H9 (cell line): ENCODE measurements around the gene ATP8A2. TPM values are rescaled to one million over a fixed set of nuclear protein-coding genes. Genes with fewer than 3 reads are reported as not detected.

Experiments
- DNase-seq: peaks from one replicate; pipeline ENCODE4 v3.0.0-alpha.2; 2017
- H2AFZ ChIP-seq: one replicate; pipeline ENCODE4 v1.6.1; 2013; ENCODE audit warnings: mild to moderate bottlenecking, low read length, control low read depth, moderate library complexity
- H2AK5ac ChIP-seq: 2 replicates; pipeline ENCODE4 v1.6.1; 2013; ENCODE audit warnings: low read length, control low read depth, mixed read lengths; ENCODE audit not compliant: insufficient read length
- H2BK120ac ChIP-seq: one replicate; pipeline ENCODE4 v1.6.1; 2013; ENCODE audit warnings: low read depth, mild to moderate bottlenecking, low read length, control low read depth, inconsistent platforms; ENCODE audit not compliant: poor library complexity, severe bottlenecking
- H2BK12ac ChIP-seq: 2 replicates; pipeline ENCODE4 v1.6.1; 2013; ENCODE audit warnings: low read length, control low read depth, mixed read lengths, low read depth; ENCODE audit not compliant: insufficient read length
- H2BK15ac ChIP-seq: 2 replicates; pipeline ENCODE4 v1.6.1; 2013; ENCODE audit warnings: low read depth, low read length, control low read depth
- H2BK20ac ChIP-seq: one replicate; pipeline ENCODE4 v1.6.1; 2013; ENCODE audit warnings: low read depth, mild to moderate bottlenecking, low read length, control low read depth, inconsistent platforms; ENCODE audit not compliant: poor library complexity, severe bottlenecking
- H2BK5ac ChIP-seq: 2 replicates; pipeline ENCODE4 v1.6.1; 2013; ENCODE audit warnings: low read length, control low read depth, mixed read lengths; ENCODE audit not compliant: insufficient read length
- H3K14ac ChIP-seq: 2 replicates; pipeline ENCODE4 v1.6.1; 2013; ENCODE audit warnings: low read length, control low read depth; ENCODE audit not compliant: insufficient read depth
- H3K18ac ChIP-seq: 2 replicates; pipeline ENCODE4 v1.6.1; 2013; ENCODE audit warnings: low read depth, mild to moderate bottlenecking, mixed read lengths, low read length, control low read depth; ENCODE audit not compliant: insufficient read length
- H3K23ac ChIP-seq: 2 replicates; pipeline ENCODE4 v1.6.1; 2013; ENCODE audit warnings: low read length, control low read depth, mixed read lengths, low read depth; ENCODE audit not compliant: insufficient read length
- H3K23me2 ChIP-seq: 2 replicates; pipeline ENCODE4 v1.6.1; 2013; ENCODE audit warnings: low read depth, mild to moderate bottlenecking, mixed read lengths, low read length, control low read depth; ENCODE audit not compliant: insufficient read length, poor library complexity, severe bottlenecking
- H3K27ac ChIP-seq: 2 replicates; pipeline ENCODE4 v1.5.1; 2013; ENCODE audit warnings: low read length, control low read depth, mixed read lengths, low read depth; ENCODE audit not compliant: insufficient read length
- H3K27me3 ChIP-seq: 2 replicates; pipeline ENCODE4 v1.6.1; 2013; ENCODE audit warnings: low read length, control low read depth, inconsistent platforms; ENCODE audit not compliant: insufficient read depth
- H3K4ac ChIP-seq: 2 replicates; pipeline ENCODE4 v1.6.1; 2013; ENCODE audit warnings: low read depth, mild to moderate bottlenecking, control low read depth, inconsistent platforms, low read length, moderate library complexity
- H3K4me1 ChIP-seq: 2 replicates; pipeline ENCODE4 v1.6.1; 2013; ENCODE audit warnings: low read length, control low read depth, inconsistent platforms; ENCODE audit not compliant: insufficient read depth
- H3K4me2 ChIP-seq: 2 replicates; pipeline ENCODE4 v1.6.1; 2013; ENCODE audit warnings: low read length, control low read depth, mixed read lengths; ENCODE audit not compliant: insufficient read length, insufficient read depth
- H3K56ac ChIP-seq: 2 replicates; pipeline ENCODE4 v1.6.1; 2013; ENCODE audit warnings: low read depth, mild to moderate bottlenecking, mixed read lengths, low read length, control low read depth; ENCODE audit not compliant: insufficient read length
- H3K79me1 ChIP-seq: 2 replicates; pipeline ENCODE4 v1.6.1; 2013; ENCODE audit warnings: low read depth, mild to moderate bottlenecking, moderate library complexity, low read length, control low read depth, inconsistent platforms; ENCODE audit not compliant: insufficient read depth, poor library complexity, severe bottlenecking
- H3K79me2 ChIP-seq: 2 replicates; pipeline ENCODE4 v1.6.1; 2013; ENCODE audit warnings: low read length, control low read depth, inconsistent platforms; ENCODE audit not compliant: insufficient read depth
- H3K9ac ChIP-seq: 2 replicates; pipeline ENCODE4 v1.6.1; 2013; ENCODE audit warnings: low read length, control low read depth, mixed read lengths; ENCODE audit not compliant: insufficient read length; ENCODE audit errors: extremely low read depth
- H3K9me3 ChIP-seq: one replicate; pipeline ENCODE4 v1.6.1; 2013; ENCODE audit warnings: low read depth, low read length, inconsistent platforms; ENCODE audit not compliant: control insufficient read depth
- H3T11ph ChIP-seq: one replicate; pipeline ENCODE4 v1.6.1; 2013; ENCODE audit warnings: mild to moderate bottlenecking, low read length, control low read depth, inconsistent platforms
- H4K20me1 ChIP-seq: one replicate; pipeline ENCODE4 v1.6.1; 2013; ENCODE audit not compliant: control insufficient read depth, insufficient read length, insufficient read depth
- H4K5ac ChIP-seq: 2 replicates; pipeline ENCODE4 v1.6.1; 2013; ENCODE audit warnings: low read depth, mild to moderate bottlenecking, mixed read lengths, low read length, control low read depth; ENCODE audit not compliant: insufficient read length
- H4K8ac ChIP-seq: replicated peaks from 2 replicates; pipeline ENCODE4 v1.6.1; 2013; ENCODE audit warnings: low read length, control low read depth, mixed read lengths, low read depth; ENCODE audit not compliant: insufficient read length
- H4K91ac ChIP-seq: 2 replicates; pipeline ENCODE4 v1.6.1; 2013; ENCODE audit warnings: low read depth, mild to moderate bottlenecking, moderate library complexity, mixed read lengths, low read length, control low read depth; ENCODE audit not compliant: insufficient read length
- H3K27ac Mint-ChIP-seq, 3 experiments: 2 replicates in 2 of 3; 3 replicates in 1 of 3; pipeline ENCODE4 v1.8.0; 2020 to 2021; ENCODE audit warnings: mixed read lengths in 3 of 3, mild to moderate bottlenecking in 1 of 3, moderate library complexity in 1 of 3
- H3K27me3 Mint-ChIP-seq: 2 replicates; pipeline ENCODE4 v1.8.0; 2021; ENCODE audit warnings: low read depth, mild to moderate bottlenecking, moderate library complexity, mixed read lengths
- H3K36me3 Mint-ChIP-seq, 3 experiments: 2 replicates in 2 of 3; 3 replicates in 1 of 3; pipeline ENCODE4 v1.8.0; 2020 to 2021; ENCODE audit warnings: low read depth in 3 of 3, mixed read lengths in 3 of 3; ENCODE audit not compliant: insufficient read depth in 1 of 3
- H3K4me1 Mint-ChIP-seq, 2 experiments: 2 replicates each; pipeline ENCODE4 v1.8.0; 2020; ENCODE audit warnings: mixed read lengths in 2 of 2
- H3K4me3 Mint-ChIP-seq, 2 experiments: 2 replicates in 1 of 2; 3 replicates in 1 of 2; pipeline ENCODE4 v1.8.0; 2020 to 2021; ENCODE audit warnings: mild to moderate bottlenecking in 2 of 2, mixed read lengths in 2 of 2, moderate library complexity in 1 of 2
- H3K9me3 Mint-ChIP-seq, 2 experiments: 2 replicates in 1 of 2; 3 replicates in 1 of 2; pipeline ENCODE4 v1.8.0; 2020; ENCODE audit warnings: mild to moderate bottlenecking in 2 of 2, mixed read lengths in 2 of 2, moderate library complexity in 1 of 2
- CTCF ChIP-seq: fragments of 200-600 bp; sonication (generic); conservative IDR thresholded peaks from 3 replicates; pipeline ENCODE4 v1.8.0; 2021; ENCODE audit warnings: antibody characterized with exemption, mild to moderate bottlenecking
- whole genome bisulfite sequencing: extraction: QIAGEN DNeasy Blood & Tissue Kit; methylation state at CpG from one replicate; pipeline ENCODE4 v1.1.7; 2013; ENCODE audit warnings: missing lambda C conversion rate, low lambda C conversion rate, mixed read lengths; ENCODE audit not compliant: insufficient read length; ENCODE audit errors: extremely low coverage; 5-methylcytosine and 5-hydroxymethylcytosine counted together
- total RNA-seq: library from RNA; stranded (reverse); gene quantifications from 2 replicates; pipeline ENCODE4 v1.2.1, GENCODE V29; 2021

Gene ATP8A2
- total RNA-seq, 1 experiment from 2014 or later = 18.2 TPM

- Mint-ChIP-seq H3K36me3 (peaks cover 3 to 16% (median 12%) of the 10 kb centered on the region in 3 experiments; a peak in 6 of 7 replicates), H3K4me1 (peaks cover 16 to 22% of the 10 kb centered on the region in 2 experiments), H3K27ac (no peak overlapping the region), H3K4me3 (peak overlapping the region; percentile 55 to 90), H3K9me3 (no peaks in the 10 kb centered on the region; a peak in 2 of 5 replicates), H3K27me3 (peaks cover 61% of the 10 kb centered on the region)
- no peak overlapping the region for H2BK20ac ChIP-seq
- peak overlapping the region; percentile 70 for H3K4me2 ChIP-seq
- TF ChIP-seq CTCF = no peak
- no peak overlapping the region for H4K91ac ChIP-seq
- no peak overlapping the region for H2AK5ac ChIP-seq
- H3K14ac ChIP-seq = 0 out of 2 replicates have a peak overlapping the region, but pooled peaks have one; percentile 52
- H4K20me1 ChIP-seq = no peaks in the 10 kb centered on the region
- H2BK5ac ChIP-seq = no peak overlapping the region
- H2AFZ ChIP-seq = no peak overlapping the region
- H3K56ac ChIP-seq = no peak overlapping the region
- no CpG with 5 or more reads among the region's 45 CpGs for WGBS
- H3K23me2 ChIP-seq = peaks cover 20% of the 10 kb centered on the region
- H2BK15ac ChIP-seq = no peak overlapping the region
- peak; percentile 46 for DNase-seq
- H3K4me1 ChIP-seq = peaks cover 4% of the 10 kb centered on the region; the same call in 1 of the 2 replicates
- no peaks in the 10 kb centered on the region for H3K79me2 ChIP-seq
- H3K4ac ChIP-seq = no peak overlapping the region
- H4K5ac ChIP-seq = no peak overlapping the region
- H3K23ac ChIP-seq = no peak overlapping the region
- no peak overlapping the region for H4K8ac ChIP-seq
- peaks cover 6% of the 10 kb centered on the region; the same call in 1 of the 2 replicates for H3K27me3 ChIP-seq
- H3T11ph ChIP-seq = no peak overlapping the region
- no peaks in the 10 kb centered on the region for H3K9me3 ChIP-seq
- H3K27ac ChIP-seq = no peak overlapping the region
- H3K18ac ChIP-seq = no peak overlapping the region
- no peak overlapping the region for H2BK12ac ChIP-seq
- no peak overlapping the region for H3K9ac ChIP-seq
- H2BK120ac ChIP-seq = no peak overlapping the region
- H3K79me1 ChIP-seq = no peaks in the 10 kb centered on the region
These were observed 679.5 kb downstream of the ATP8A2 start for GRCh38 chr13:26051231-26051656.
